GM18511 (cell line): ENCODE results near the gene PIBF1.
"Not testable (repeated sequence)": the region's sequence is repeated elsewhere in the genome, so short reads cannot be mapped to it uniquely, and the experiment has no call there.

ENCODE experiments used
- ATAC-seq: cut with Tn5 transposase; IDR thresholded peaks from one replicate; pipeline ENCODE4 v1.9.1; 2021; ENCODE audit warnings: mild to moderate bottlenecking, moderate library complexity; ENCODE audit not compliant: unreplicated experiment

The PIBF1 gene

DNA sequence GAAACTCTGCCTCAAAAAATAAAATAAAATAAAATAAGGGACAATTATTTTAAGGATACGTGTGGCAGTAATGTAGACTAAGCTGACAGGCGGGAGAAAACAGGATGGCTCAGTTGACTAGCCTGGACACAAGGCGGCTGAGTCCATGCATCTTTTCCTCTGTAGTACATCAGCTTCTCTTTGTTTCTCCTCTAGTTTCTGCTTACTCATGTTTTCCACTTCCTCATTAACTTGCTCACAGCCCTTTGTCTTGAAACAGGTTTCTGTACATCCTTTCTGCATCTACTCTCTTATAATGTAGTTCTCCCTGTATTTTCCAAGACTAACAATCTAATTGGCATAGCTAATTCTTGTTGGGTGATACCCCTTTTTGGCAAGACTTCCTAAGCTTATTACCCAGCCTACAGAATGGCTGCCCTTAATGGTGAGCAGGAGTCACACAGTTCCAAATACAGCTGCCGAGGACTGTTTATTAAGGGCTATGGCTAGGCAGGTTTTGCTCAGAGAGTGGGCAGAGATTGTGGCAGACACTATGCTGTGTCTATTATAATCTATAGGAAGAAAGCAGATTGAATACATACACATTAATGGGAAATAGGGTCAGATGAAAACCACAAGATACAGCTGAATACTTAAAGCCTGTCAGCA, 218.2 kb downstream of the PIBF1 start:
- ATAC-seq: peak; percentile 91

DNA sequence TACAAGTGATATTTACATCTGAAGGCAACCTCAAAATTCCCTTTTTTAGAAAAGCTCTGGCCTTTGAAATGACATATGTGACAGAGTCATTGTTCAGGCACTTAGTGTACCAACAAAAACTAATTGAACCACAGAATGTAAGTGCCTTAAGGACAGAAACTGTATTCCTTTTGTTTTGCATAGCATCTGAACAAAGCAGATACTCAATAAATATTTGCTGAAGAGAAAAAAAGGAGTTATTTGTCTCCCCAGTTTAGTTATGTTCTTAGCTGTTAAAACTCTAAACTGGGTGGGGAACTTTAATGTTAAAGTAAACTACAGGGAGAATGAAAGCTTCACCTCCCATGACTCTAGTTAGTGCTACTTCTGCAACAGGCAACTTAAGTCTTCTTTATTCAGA, 220.0 kb downstream of the PIBF1 start:
- ATAC-seq: no peak

- no peak for ATAC-seq
Measured at GRCh38 chr13:73011751-73012150, 229.8 kb downstream of the PIBF1 start.

GRCh38 chr13:73015805-73016204, 233.9 kb downstream of the PIBF1 start:
- no peak for ATAC-seq

DNA sequence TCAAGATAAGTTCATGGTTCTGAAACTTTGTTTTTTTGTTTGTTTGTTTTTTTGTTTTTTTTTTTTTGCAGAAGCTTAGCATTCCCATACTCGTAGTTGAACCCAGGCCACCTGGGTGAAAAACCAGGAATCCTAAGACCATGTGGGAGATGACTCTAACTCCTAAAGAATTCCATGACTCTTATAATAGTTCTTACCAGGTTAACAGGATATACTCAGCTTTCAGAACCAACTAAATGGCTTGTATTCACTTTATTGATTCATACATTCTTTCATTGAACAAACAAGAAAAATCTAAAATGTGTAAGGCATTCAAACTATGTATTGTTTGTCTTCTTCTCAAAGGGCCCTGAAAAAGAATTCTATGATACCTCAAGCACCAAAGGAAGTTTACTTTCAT, 236.4 kb downstream of the PIBF1 start:
- no peak for ATAC-seq

GRCh38 chr13:73025217-73026012, 243.5 kb downstream of the PIBF1 start:
- peak; percentile 66 for ATAC-seq

GRCh38 chr13:73034901-73035300, 253.0 kb downstream of the PIBF1 start:
- no peak for ATAC-seq

- no peak for ATAC-seq
Measured at GRCh38 chr13:73035660-73036059, 253.7 kb downstream of the PIBF1 start.

GRCh38 chr13:73036566-73036965, 254.6 kb downstream of the PIBF1 start:
- ATAC-seq: no peak

DNA sequence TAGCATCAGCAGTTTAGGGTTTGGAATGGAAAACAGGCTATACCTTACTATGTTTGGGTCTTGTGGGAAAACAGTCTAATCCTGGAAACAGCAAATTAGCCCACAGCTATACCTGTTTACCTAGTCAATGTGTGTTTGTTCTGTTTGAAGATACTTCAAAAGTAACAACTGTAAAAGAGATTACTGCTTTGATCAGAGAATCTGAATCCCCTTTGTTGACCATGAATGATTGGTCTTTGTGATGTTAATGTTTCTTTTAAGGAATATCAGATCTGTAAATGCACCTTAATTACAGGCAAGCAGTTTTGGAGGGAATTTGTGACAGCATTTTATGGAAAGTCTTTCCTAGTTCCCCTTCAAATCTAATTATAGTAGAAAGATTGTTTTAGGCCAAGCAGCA, 256.1 kb downstream of the PIBF1 start:
- ATAC-seq: no peak

GRCh38 chr13:73039201-73040108, 257.5 kb downstream of the PIBF1 start:
- no peak for ATAC-seq

DNA sequence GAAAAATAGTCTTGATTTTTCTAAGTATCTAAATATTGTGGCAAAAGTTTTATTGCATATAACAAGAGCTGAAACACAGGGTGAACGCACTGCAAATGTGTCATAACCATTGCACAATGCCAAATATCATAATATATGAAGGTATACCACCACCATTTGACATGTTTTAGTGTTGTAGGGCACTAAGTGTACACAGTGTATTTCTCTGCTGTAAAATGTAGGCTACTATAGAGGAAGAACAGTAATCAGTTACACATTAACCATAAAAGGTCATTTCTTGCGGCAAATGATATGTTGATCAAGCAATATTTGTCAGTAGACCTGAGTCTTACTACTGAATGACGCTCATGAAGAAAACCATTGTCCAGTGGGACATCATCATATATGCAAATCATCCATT, 258.6 kb downstream of the PIBF1 start:
- no peak for ATAC-seq

GRCh38 chr13:73040968-73041596, 259.1 kb downstream of the PIBF1 start:
- ATAC-seq: no peak

DNA sequence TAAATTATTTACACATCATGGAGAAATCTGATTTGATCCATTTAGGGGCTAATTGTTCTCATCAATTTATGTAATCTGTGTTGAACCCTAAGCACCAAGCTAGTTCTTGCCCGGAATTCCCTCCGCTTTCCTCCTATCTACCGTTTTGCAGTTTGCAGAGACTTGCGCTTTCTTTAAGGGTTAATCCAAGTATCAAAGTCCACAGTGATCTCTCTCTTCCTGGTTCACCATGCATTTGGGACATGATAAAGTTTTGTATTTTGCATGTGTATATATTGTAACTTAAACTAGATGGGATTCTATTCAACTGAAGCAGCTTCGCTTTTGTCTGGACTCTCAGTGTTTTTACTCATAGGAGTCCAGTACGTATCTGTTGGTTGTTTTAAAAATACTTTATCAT, 263.1 kb downstream of the PIBF1 start:
- no peak for ATAC-seq

DNA sequence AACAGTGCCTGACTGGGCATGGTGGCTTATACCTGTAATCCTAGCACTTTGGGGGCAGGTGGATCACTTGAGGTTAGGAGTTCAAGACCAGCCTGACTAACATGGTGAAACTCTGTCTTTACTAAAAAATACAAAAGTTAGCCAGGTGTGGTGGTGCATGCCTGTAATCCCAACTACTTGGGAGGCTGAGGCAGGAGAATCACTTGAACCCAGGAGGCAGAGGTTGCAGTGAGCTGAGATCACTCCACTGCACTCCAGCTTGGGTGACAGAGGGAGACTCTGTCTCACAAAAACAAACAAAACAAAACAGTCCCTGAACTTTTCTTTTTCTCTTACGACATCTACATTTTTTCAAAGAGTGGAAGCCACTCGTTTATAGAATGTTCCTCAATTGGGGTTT, 266.7 kb downstream of the PIBF1 start:
- not testable (repeated sequence) for ATAC-seq

DNA sequence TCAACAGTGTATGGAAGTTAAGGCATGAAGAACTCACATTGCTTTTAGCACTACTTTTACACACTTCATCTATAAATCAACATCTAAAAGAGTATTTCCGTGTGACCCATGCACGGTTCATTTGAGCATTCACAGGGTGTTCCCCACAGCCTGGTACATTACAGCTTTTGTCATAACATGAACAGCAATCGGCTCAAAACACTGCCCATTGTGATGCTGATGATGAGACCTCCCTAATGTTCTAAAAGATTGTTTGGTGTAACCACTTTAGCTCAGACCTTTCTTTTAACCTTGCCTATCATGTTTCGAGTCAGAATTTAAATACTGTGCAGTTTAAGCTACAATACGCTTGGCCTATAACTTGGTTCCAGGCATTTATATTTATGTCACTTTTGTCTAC, 272.8 kb downstream of the PIBF1 start:
- no peak for ATAC-seq

- ATAC-seq: no peak
Measured at GRCh38 chr13:73055813-73056564, 274.1 kb downstream of the PIBF1 start.

DNA sequence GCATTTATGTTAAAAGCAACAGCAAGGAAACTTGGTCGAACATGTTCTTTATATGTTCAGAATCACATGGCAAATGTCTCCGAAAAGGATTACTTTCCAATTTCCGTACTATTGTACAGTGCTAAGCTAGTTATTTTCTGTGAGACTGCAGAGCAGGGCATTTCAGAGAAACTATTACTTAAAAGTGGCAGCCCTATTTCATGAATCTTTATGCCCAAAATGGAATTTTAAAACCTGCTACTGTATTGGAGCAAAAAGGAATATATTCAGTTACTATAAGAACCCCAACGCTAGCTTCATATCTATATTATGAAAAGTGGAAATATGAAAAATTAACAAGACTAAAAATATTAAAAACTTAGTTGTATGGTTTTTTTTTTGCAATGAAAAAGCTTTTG, 274.6 kb downstream of the PIBF1 start:
- no peak for ATAC-seq

- no peak for ATAC-seq
Measured at GRCh38 chr13:73057284-73058063, 275.5 kb downstream of the PIBF1 start.

GRCh38 chr13:73058064-73058313, 276.1 kb downstream of the PIBF1 start:
- no peak for ATAC-seq
